GM21526 (cell line): ENCODE data around the gene TMEM245.

Experiments
- ATAC-seq: cut with Tn5 transposase; IDR thresholded peaks from one replicate; pipeline ENCODE4 v1.9.1; 2021; ENCODE audit warnings: moderate library complexity; ENCODE audit not compliant: unreplicated experiment, low FRiP score

Gene TMEM245

DNA sequence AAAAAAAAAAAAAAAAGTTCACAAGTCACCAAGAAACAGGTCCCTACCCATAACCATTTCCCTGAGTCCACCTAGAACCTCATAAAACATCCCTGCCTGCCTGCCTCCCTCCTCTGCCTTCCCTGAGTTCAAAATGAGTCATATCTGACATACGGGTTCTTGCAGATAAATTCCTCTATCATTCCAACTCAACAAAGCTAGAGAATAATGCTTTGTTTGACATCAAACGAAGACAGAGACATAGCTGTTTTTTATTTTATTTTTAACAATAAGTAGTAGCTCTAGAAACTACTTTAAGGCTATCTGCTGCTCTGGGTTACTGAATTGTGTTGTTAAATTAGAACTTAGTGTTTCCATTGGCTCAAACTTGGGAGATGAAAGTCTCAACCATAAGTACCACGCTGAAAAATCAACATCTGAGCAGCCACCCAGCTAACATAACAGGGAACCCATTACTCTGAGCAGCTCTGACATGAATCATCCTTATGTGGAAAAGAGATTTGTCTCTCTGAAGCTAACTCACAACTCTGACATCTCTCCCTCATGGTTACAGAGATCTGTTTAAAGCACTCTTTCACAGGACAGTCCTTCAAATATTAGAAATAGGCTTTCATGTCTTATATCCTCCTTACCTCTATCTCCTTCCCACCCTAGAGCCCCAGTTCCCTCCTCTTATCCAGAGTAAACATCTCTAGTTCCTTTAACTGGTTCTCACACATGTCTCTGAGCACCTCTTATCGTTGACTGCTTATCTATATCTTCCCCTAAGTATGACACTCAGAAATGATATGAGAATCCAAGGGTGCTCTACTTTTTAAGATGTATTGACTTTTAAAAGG lies 12.1 kb downstream of the TMEM245 start:
- ATAC-seq: no peak

GRCh38 chr9:109101810-109102209 lies 17.9 kb downstream of the TMEM245 start:
- peak; percentile 75 for ATAC-seq

DNA sequence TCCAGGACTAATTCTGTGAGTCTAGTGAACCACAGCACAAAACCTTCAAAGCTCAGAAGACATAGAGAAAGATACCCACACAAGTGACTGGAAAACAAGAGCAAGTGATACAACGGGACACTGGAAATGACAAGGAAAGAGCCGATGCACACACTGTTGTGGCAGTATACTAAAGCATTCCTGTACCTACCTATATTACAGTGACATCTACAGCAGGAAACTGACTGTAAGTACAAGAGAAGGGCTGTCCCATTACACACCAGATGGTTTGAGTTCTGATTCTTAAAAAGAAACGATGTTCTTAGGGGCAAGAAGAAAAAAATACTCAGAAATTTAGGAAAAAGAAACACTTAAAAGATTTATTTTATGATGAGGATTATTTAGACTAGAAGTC lies 18.5 kb downstream of the TMEM245 start:
- no peak for ATAC-seq

- no peak for ATAC-seq
These were observed 19.1 kb downstream of the TMEM245 start for GRCh38 chr9:109100543-109101201.

- ATAC-seq: no peak
These were observed 20.8 kb downstream of the TMEM245 start for GRCh38 chr9:109098960-109099308.

- ATAC-seq: no peak
These were observed 21.4 kb downstream of the TMEM245 start for GRCh38 chr9:109098171-109098959.

- ATAC-seq: no peak
These were observed 22.6 kb downstream of the TMEM245 start for GRCh38 chr9:109097146-109097545.

- ATAC-seq: no peak
These were observed 24.4 kb downstream of the TMEM245 start for GRCh38 chr9:109095321-109095720.

- no peak for ATAC-seq
These were observed 25.5 kb downstream of the TMEM245 start for GRCh38 chr9:109094268-109094667.

DNA sequence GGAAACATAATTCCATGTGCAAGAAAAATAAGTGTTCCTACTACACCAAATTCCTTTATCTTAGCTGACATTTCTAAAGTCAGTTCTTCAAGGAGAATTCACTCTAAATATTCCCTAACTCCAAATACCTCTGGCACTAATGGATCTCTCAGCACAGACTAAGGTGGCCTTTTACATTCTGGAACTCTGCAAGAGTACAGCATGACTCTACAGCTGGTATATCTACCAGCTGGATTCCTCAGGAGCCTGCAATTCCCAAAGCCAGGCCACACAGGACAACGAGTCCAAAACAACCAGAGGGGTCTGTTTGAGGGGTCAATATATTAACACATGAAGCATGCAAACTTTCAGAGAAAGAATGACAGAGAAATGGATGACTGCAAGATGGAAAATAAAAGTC lies 27.2 kb downstream of the TMEM245 start:
- no peak for ATAC-seq

GRCh38 chr9:109092051-109092580 lies 27.6 kb downstream of the TMEM245 start:
- no peak for ATAC-seq

GRCh38 chr9:109088221-109088620 lies 31.5 kb downstream of the TMEM245 start:
- no peak for ATAC-seq

DNA sequence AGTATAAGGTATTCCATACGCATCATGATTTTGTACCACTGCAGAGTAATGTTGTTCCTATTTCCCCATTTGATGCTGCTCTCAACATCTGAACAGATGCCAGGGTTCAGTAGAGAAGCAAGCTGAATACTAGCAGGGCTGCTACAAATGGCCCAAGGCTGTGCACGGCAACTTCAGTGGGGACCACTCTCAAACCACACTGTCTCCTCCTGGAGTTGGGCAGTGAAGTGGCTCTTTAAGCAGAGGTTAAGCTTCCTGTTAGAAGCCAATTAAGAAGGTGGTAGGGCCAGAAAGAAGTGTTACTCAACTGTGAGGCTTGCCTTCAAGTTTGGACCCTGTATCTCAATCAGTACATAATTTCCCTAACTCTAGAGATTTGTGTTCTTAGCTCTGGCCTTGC lies 32.0 kb downstream of the TMEM245 start:
- ATAC-seq: no peak

DNA sequence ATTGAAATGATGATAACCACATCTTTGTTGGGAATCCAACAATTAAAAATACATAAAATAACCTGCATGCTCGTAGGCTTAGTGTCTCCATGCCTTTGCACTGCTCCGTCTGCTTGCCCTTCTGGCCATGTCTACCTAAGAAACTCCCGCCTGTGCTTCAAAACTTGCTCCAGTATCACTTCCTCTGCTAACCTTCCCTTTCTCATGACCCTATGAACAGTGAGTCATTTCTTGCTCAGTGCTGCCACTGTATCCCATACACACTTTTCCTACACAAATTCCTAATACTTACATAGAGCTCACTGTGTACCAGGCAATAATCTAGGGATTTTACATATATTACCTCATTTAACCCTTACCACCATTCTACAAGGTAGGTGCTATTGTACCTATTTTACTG lies 33.5 kb downstream of the TMEM245 start:
- ATAC-seq: peak; percentile 77

DNA sequence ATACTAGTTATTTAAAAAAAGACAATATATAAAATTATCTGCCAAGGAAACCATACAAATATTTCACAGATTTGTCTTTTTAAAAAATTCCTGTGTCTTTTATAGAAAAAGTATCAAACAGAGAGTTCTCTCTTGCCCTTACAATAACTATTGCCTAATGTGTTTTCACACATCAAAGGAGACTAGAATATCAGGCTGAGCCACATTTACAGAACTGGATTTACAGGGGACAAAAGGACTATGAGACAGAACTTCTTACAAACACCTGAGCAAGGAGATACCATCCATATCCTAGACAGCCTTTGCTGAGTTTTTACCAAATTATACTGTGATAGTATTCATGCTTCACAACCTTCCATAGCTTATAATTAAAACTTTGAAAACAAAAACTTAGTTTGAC lies 34.2 kb downstream of the TMEM245 start:
- ATAC-seq: no peak

- no peak for ATAC-seq
These were observed 35.8 kb downstream of the TMEM245 start for GRCh38 chr9:109083813-109084405.

DNA sequence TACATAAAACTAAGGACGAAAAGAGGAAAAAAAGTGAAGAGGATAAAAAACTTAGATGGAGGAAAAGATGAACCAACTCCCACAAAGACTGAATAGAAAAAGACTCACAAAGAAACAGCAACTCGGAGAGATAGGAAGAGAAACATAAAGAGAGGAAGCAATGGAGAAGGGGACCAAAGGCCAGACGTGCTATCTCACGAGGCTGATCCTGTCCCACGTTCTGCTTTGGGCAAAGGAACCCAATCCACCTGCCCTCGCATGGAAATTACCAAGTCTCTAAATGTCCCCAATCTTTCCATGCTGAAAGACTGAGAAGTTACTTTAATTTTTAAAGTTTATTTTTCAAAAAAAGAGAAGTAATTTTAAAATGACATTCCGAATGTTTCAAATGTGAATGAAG lies 36.6 kb downstream of the TMEM245 start:
- ATAC-seq: no peak

GRCh38 chr9:109082091-109082620 lies 37.6 kb downstream of the TMEM245 start:
- ATAC-seq: no peak

- ATAC-seq: no peak
These were observed 45.4 kb downstream of the TMEM245 start for GRCh38 chr9:109074236-109074889.

- ATAC-seq: no peak
These were observed 46.8 kb downstream of the TMEM245 start for GRCh38 chr9:109072821-109073435.
